Mesothelial cell of epicardium (in vitro differentiated cells): ENCODE results near the gene FADS3. TPM values are rescaled to one million over a fixed set of nuclear protein-coding genes. Genes with fewer than 3 reads are reported as not detected.

Experiments
- DNase-seq, 2 experiments: peaks; one replicate each; pipeline ENCODE4 v3.0.0; 2021; ENCODE audit warnings: low spot score in 2 of 2; ENCODE audit not compliant: unreplicated experiment in 2 of 2
- H3K27ac Mint-ChIP-seq: 2 replicates; pipeline ENCODE4 v1.8.0; 2021; ENCODE audit warnings: mixed read lengths
- H3K27me3 Mint-ChIP-seq: 2 replicates; pipeline ENCODE4 v1.8.0; 2021; ENCODE audit warnings: low read depth, mixed read lengths
- H3K36me3 Mint-ChIP-seq: 2 replicates; pipeline ENCODE4 v1.8.0; 2021; ENCODE audit warnings: mixed read lengths
- H3K4me1 Mint-ChIP-seq: 2 replicates; pipeline ENCODE4 v1.8.0; 2021; ENCODE audit warnings: mixed read lengths
- H3K4me3 Mint-ChIP-seq: 2 replicates; pipeline ENCODE4 v1.8.0; 2021; ENCODE audit warnings: mild to moderate bottlenecking, moderate library complexity, mixed read lengths
- H3K9me3 Mint-ChIP-seq: 2 replicates; pipeline ENCODE4 v1.8.0; 2021; ENCODE audit warnings: mixed read lengths
- CTCF ChIP-seq: fragments of 200-600 bp; sonication (generic); IDR thresholded peaks from one replicate; pipeline ENCODE4 v1.5.0; 2021; ENCODE audit warnings: antibody characterized with exemption; ENCODE audit not compliant: unreplicated experiment
- total RNA-seq: library from RNA; stranded (reverse); gene quantifications from 3 replicates; pipeline ENCODE4 v1.2.1, GENCODE V29; 2021

The FADS3 gene
- total RNA-seq, 1 donor from 2014 or later, result 8.9 TPM

GRCh38 chr11:61927501-61927900, 36.2 kb upstream of the FADS3 start:
- Mint-ChIP-seq H3K27ac (no peak overlapping the region), H3K4me1 (peaks cover 33% of the 10 kb centered on the region), H3K27me3 (peaks cover 3% of the 10 kb centered on the region), H3K9me3 (no peaks in the 10 kb centered on the region), H3K4me3 (no peak overlapping the region), H3K36me3 (no peaks in the 10 kb centered on the region)
- no peak for TF ChIP-seq CTCF
- no peak for DNase-seq

DNA sequence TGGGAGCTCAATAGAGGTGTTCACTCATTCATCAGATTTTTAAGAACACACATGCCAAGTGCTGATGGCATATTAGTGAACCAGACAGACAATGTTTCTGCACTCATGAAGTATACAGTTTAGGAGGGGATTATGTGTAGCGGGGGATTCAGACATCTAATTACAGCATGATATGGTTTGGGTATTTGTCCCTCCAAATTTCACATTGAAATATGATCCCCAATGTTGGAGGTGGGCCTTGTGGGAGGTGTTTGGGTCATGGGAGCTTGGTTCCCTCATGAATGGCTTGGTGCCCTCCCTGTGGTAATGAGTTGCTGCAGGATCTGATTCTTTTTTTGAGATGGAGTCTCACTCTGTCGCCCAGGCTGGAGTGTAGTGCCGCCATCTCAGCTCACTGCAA, 34.9 kb upstream of the FADS3 start:
- peaks cover 1% of the 10 kb centered on the region for H3K27me3 Mint-ChIP-seq
- H3K4me3 Mint-ChIP-seq, result no peak overlapping the region
- H3K36me3 Mint-ChIP-seq, result no peaks in the 10 kb centered on the region
- H3K4me1 Mint-ChIP-seq, result peaks cover 35% of the 10 kb centered on the region
- no peak for TF ChIP-seq CTCF
- no peaks in the 10 kb centered on the region for H3K9me3 Mint-ChIP-seq
- H3K27ac Mint-ChIP-seq, result no peak overlapping the region
- DNase-seq, result no peak

DNA sequence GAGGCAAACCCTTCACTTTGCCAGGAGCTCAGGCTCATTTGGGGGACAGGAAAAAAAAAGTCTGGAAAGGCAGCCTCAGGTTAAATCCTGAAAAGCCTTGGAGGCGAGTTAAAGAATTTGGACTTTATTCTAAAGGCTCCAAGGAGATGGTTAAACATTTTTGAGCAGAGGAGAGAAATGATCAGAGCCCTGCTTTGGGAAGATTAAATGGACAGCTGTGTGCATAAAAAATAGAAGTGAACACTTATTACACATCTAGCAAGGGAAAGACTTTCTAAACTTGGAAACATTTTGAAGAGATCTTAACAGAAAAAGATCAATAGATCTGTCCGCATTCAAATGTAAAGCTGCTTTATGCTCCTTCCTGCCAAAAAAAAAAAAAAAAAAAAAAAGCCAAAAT, 34.4 kb upstream of the FADS3 start:
- Mint-ChIP-seq H3K27me3 (peaks cover 1% of the 10 kb centered on the region), H3K27ac (peak overlapping the region; percentile 4), H3K4me1 (peaks cover 35% of the 10 kb centered on the region), H3K36me3 (no peaks in the 10 kb centered on the region), H3K4me3 (no peak overlapping the region), H3K9me3 (no peaks in the 10 kb centered on the region)
- TF ChIP-seq CTCF, result no peak
- peak in 1 of 2 experiments; percentile 16 for DNase-seq

GRCh38 chr11:61924064-61924455, 32.7 kb upstream of the FADS3 start:
- no peak for DNase-seq
- Mint-ChIP-seq H3K27ac (peak overlapping the region; percentile 98), H3K27me3 (peaks cover 15% of the 10 kb centered on the region), H3K4me1 (peaks cover 47% of the 10 kb centered on the region), H3K4me3 (no peak overlapping the region), H3K9me3 (no peaks in the 10 kb centered on the region), H3K36me3 (no peaks in the 10 kb centered on the region)
- no peak for TF ChIP-seq CTCF

DNA sequence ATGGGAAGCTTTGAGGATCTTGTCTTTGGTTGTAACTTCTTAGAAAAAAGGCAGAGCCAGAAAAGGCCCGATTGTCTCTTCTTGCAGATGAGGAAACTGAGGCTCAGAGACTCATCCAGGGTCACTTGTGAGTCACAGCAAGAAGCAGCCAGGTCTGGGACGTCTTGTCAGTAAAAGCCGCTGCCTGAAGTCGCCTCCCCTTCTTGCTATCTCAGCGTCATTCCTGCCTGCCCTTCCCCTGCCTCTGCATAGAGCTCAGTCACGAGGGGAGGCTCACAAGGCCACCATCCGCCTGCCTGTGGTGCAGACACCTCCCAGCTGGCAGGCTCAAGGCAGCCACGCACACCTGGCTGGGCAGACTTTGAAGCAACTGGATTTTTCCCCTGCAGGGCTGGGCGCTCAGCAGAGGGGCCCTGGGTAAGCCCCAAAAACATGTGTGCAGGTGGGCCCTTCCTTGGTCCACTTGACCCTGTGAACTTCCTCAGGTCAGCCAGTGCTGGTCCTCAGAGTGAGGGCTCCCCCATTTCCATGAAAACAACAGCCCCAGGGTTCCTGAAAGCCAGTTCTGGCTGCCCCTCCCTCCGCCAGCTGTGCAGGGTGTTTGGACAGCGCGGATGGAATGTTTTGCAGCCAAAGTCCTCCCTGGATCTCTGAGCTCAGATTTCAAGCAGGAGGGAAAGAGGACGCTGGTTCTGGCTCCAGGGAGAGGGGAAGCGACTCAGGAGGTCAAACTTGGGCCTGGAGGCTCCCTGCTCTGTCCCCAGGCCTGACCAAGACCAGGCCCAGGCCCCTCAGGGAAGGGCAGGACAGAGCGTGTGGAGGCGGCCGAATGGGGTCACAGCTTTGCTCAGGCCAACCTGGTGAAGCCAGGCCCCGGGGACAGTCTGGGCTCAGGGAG, 32.1 kb upstream of the FADS3 start:
- Mint-ChIP-seq H3K27ac (peak overlapping the region; percentile 98), H3K36me3 (no peaks in the 10 kb centered on the region), H3K27me3 (peaks cover 21% of the 10 kb centered on the region), H3K9me3 (no peaks in the 10 kb centered on the region), H3K4me1 (peaks cover 54% of the 10 kb centered on the region), H3K4me3 (peak overlapping the region; percentile 44)
- no peak for TF ChIP-seq CTCF
- no peak for DNase-seq
